Mucosa of rectum (tissue), 2 donors: ENCODE results near the gene CNN2.

Source experiments
- H3K27ac ChIP-seq, 2 donors: one replicate each; pipeline ENCODE4 v1.7.0; 2013; ENCODE audit warnings: inconsistent platforms in 2 of 2, low read depth in 2 of 2, low read length in 2 of 2
- H3K27me3 ChIP-seq, 2 donors: one replicate each; pipeline ENCODE4 v1.7.0; 2013; ENCODE audit warnings: low read length in 2 of 2; ENCODE audit not compliant: control insufficient read depth in 2 of 2, insufficient read depth in 2 of 2
- H3K36me3 ChIP-seq, 2 donors: one replicate each; pipeline ENCODE4 v1.7.0; 2013; ENCODE audit warnings: low read length in 2 of 2; ENCODE audit not compliant: control insufficient read depth in 2 of 2, insufficient read depth in 2 of 2
- H3K4me1 ChIP-seq, 2 donors: one replicate each; pipeline ENCODE4 v1.7.0; 2013; ENCODE audit warnings: low read length in 2 of 2, mild to moderate bottlenecking in 1 of 2; ENCODE audit not compliant: control insufficient read depth in 2 of 2, insufficient read depth in 2 of 2
- H3K4me3 ChIP-seq, 2 donors: one replicate each; pipeline ENCODE4 v1.7.0; 2013; ENCODE audit warnings: low read length in 2 of 2
- H3K9ac ChIP-seq, 2 donors: one replicate each; pipeline ENCODE4 v1.7.0; 2013; ENCODE audit warnings: low read length in 2 of 2, low read depth in 1 of 2, mild to moderate bottlenecking in 1 of 2
- H3K9me3 ChIP-seq, 2 donors: one replicate each; pipeline ENCODE4 v1.7.0; 2013; ENCODE audit warnings: low read length in 2 of 2; ENCODE audit not compliant: control insufficient read depth in 2 of 2
- donor health status: healthy.
- donor health status: Normal muscosa, but diverticular disease.

The CNN2 gene

GRCh38 chr19:1067341-1067957 is 41.0 kb downstream of the CNN2 start:
- Histone ChIP-seq H3K27me3 (peaks cover 5 to 38% of the 10 kb centered on the region in 2 donors), H3K4me1 (peaks cover 30 to 39% of the 10 kb centered on the region in 2 donors), H3K27ac (peak overlapping the region; percentile 38 to 80)

GRCh38 chr19:1068009-1069001 is 41.9 kb downstream of the CNN2 start:
- Histone ChIP-seq H3K36me3 (no peaks in the 10 kb centered on the region), H3K9me3 (no peaks in the 10 kb centered on the region), H3K27me3 (peaks cover 5 to 38% of the 10 kb centered on the region in 2 donors), H3K9ac (peak overlapping the region; percentile 37 to 47), H3K4me3 (peak overlapping the region; percentile 53 to 70), H3K4me1 (peaks cover 32 to 39% of the 10 kb centered on the region in 2 donors), H3K27ac (peak overlapping the region; percentile 38 to 80)

More at GRCh38 chr19:1067341-1067957, 41.0 kb downstream of the CNN2 start:
- H3K9ac ChIP-seq: peak overlapping the region; percentile 47 to 55
- H3K4me3 ChIP-seq: peak overlapping the region; percentile 44 to 53
- no peaks in the 10 kb centered on the region for H3K9me3 ChIP-seq
- no peaks in the 10 kb centered on the region for H3K36me3 ChIP-seq

- Histone ChIP-seq H3K9ac (peak overlapping the region; percentile 37 to 47), H3K27me3 (peaks cover 5 to 41% of the 10 kb centered on the region in 2 donors), H3K36me3 (no peaks in the 10 kb centered on the region), H3K9me3 (no peaks in the 10 kb centered on the region), H3K4me1 (peaks cover 30 to 41% of the 10 kb centered on the region in 2 donors), H3K4me3 (peak overlapping the region; percentile 31 to 70), H3K27ac (peak overlapping the region; percentile 38 to 80)
These were observed 42.8 kb downstream of the CNN2 start for GRCh38 chr19:1069009-1069779.

GRCh38 chr19:1070576-1070930 is 44.1 kb downstream of the CNN2 start:
- Histone ChIP-seq H3K27ac (no peak overlapping the region), H3K9ac (no peak overlapping the region), H3K4me1 (peaks cover 25 to 38% of the 10 kb centered on the region in 2 donors), H3K36me3 (no peaks in the 10 kb centered on the region), H3K4me3 (no peak overlapping the region), H3K27me3 (peaks cover 5 to 41% of the 10 kb centered on the region in 2 donors), H3K9me3 (no peaks in the 10 kb centered on the region)

- peaks cover 25 to 38% of the 10 kb centered on the region in 2 donors for H3K4me1 ChIP-seq
- peaks cover 5 to 41% of the 10 kb centered on the region in 2 donors for H3K27me3 ChIP-seq
- H3K36me3 ChIP-seq: peaks cover 0 to 3% of the 10 kb centered on the region in 2 donors
- no peak overlapping the region for H3K4me3 ChIP-seq
- no peaks in the 10 kb centered on the region for H3K9me3 ChIP-seq
- no peak overlapping the region for H3K9ac ChIP-seq
- H3K27ac ChIP-seq: no peak overlapping the region
These were observed 44.8 kb downstream of the CNN2 start for GRCh38 chr19:1070931-1071791.

- Histone ChIP-seq H3K9ac (no peak overlapping the region), H3K36me3 (peaks cover 0 to 3% of the 10 kb centered on the region in 2 donors), H3K27ac (no peak overlapping the region), H3K4me3 (no peak overlapping the region), H3K9me3 (no peaks in the 10 kb centered on the region), H3K4me1 (peaks cover 21 to 38% of the 10 kb centered on the region in 2 donors), H3K27me3 (peaks cover 5 to 30% of the 10 kb centered on the region in 2 donors)
These were observed 46.1 kb downstream of the CNN2 start for GRCh38 chr19:1072371-1073015.

- H3K27me3 ChIP-seq: peaks cover 3 to 29% of the 10 kb centered on the region in 2 donors
- no peaks in the 10 kb centered on the region for H3K9me3 ChIP-seq
- H3K4me3 ChIP-seq: no peak overlapping the region
- no peak overlapping the region for H3K9ac ChIP-seq
- H3K27ac ChIP-seq: no peak overlapping the region
- peaks cover 0 to 3% of the 10 kb centered on the region in 2 donors for H3K36me3 ChIP-seq
- H3K4me1 ChIP-seq: peaks cover 25 to 41% of the 10 kb centered on the region in 2 donors
These were observed 46.9 kb downstream of the CNN2 start for GRCh38 chr19:1073063-1073955.

- H3K36me3 ChIP-seq: peaks cover 0 to 3% of the 10 kb centered on the region in 2 donors
- peak overlapping the region in 1 of 2 donors; percentile 26 for H3K9ac ChIP-seq
- H3K4me1 ChIP-seq: peaks cover 22 to 35% of the 10 kb centered on the region in 2 donors
- no peak overlapping the region for H3K4me3 ChIP-seq
- H3K27ac ChIP-seq: peak overlapping the region in 1 of 2 donors; percentile 32
- peaks cover under 1 to 24% of the 10 kb centered on the region in 2 donors for H3K27me3 ChIP-seq
- no peaks in the 10 kb centered on the region for H3K9me3 ChIP-seq
These were observed 47.6 kb downstream of the CNN2 start for GRCh38 chr19:1073956-1074517.
